Hepatocyte (in vitro differentiated cells): ENCODE results near the gene FBP1. TPM values are rescaled to one million over a fixed set of nuclear protein-coding genes. Genes with fewer than 3 reads are reported as not detected.

Source experiments
- DNase-seq: peaks from one replicate; pipeline ENCODE4 v3.0.0-alpha.2; 2016; ENCODE audit warnings: low spot score
- H2AFZ ChIP-seq: fragments of 200-600 bp; sonication (generic); 2 replicates; pipeline ENCODE4 v1.6.0; 2016; ENCODE audit warnings: antibody characterized with exemption, mild to moderate bottlenecking
- H3K27ac ChIP-seq: fragments of 200-600 bp; sonication (generic); 2 replicates; pipeline ENCODE4 v1.5.1; 2016; ENCODE audit warnings: mild to moderate bottlenecking
- H3K27me3 ChIP-seq: fragments of 200-600 bp; sonication (generic); 2 replicates; pipeline ENCODE4 v1.6.1; 2016
- H3K36me3 ChIP-seq: fragments of 200-600 bp; sonication (generic); replicated peaks from 2 replicates; pipeline ENCODE4 v1.5.1; 2016; ENCODE audit warnings: low read depth; ENCODE audit not compliant: insufficient read depth
- H3K4me1 ChIP-seq: fragments of 200-600 bp; sonication (generic); 2 replicates; pipeline ENCODE4 v1.5.1; 2016; ENCODE audit warnings: mild to moderate bottlenecking, moderate library complexity; ENCODE audit not compliant: insufficient read depth
- H3K4me2 ChIP-seq: fragments of 200-600 bp; sonication (generic); 2 replicates; pipeline ENCODE4 v1.6.0; 2016
- H3K4me3 ChIP-seq: fragments of 200-600 bp; sonication (generic); 2 replicates; pipeline ENCODE4 v1.5.1; 2016; ENCODE audit warnings: mild to moderate bottlenecking
- H3K79me2 ChIP-seq: fragments of 200-600 bp; sonication (generic); 2 replicates; pipeline ENCODE4 v1.6.0; 2017; ENCODE audit warnings: mild to moderate bottlenecking
- H3K9me2 ChIP-seq: fragments of 200-600 bp; sonication (generic); replicated peaks from 2 replicates; pipeline ENCODE4 v1.6.0; 2017; ENCODE audit warnings: mild to moderate bottlenecking; ENCODE audit not compliant: insufficient read depth
- H3K9me3 ChIP-seq: fragments of 200-600 bp; sonication (generic); 2 replicates; pipeline ENCODE4 v1.5.1; 2016; ENCODE audit warnings: low read depth, mild to moderate bottlenecking
- H4K20me1 ChIP-seq: fragments of 200-600 bp; sonication (generic); 2 replicates; pipeline ENCODE4 v1.6.0; 2016; ENCODE audit warnings: mild to moderate bottlenecking; ENCODE audit not compliant: insufficient read depth, poor library complexity, severe bottlenecking
- EZH2 ChIP-seq: fragments of 200-600 bp; sonication (generic); IDR thresholded peaks from 2 replicates; pipeline ENCODE4 v1.6.1; 2016; ENCODE audit warnings: antibody characterized with exemption, mild to moderate bottlenecking, borderline replicate concordance
- EZH2phosphoT487 ChIP-seq: fragments of 200-600 bp; sonication (generic); IDR thresholded peaks from one replicate; pipeline ENCODE4 v1.6.1; 2018; ENCODE audit warnings: antibody characterized with exemption, mild to moderate bottlenecking, low read depth, moderate library complexity; ENCODE audit not compliant: unreplicated experiment, severe bottlenecking
- WGBS: methylation state at CpG from one replicate; pipeline ENCODE4 v1.1.6; 2016; ENCODE audit warnings: low lambda C conversion rate; ENCODE audit errors: missing lambda C conversion rate; 5-methylcytosine and 5-hydroxymethylcytosine counted together
- polyA plus RNA-seq: library from polyadenylated mRNA; unstranded; fragments of >200 nt; fragmentation: Nextera tagmentation; extraction: Ambion mirVana; gene quantifications from 2 replicates; pipeline ENCODE4 v1.2.1, GENCODE V29; 2016
- total RNA-seq: library from RNA; depleted of rRNA; stranded (reverse); fragments of >200 nt; gene quantifications from 2 replicates; pipeline ENCODE4 v1.2.3, GENCODE V29; 2014
- TF ChIP-seq, protein P1 (sequence below): fragments of 200-600 bp; sonication (generic); IDR thresholded peaks from 2 replicates; pipeline ENCODE4 v1.5.1; 2016; ENCODE audit warnings: antibody characterized with exemption, mild to moderate bottlenecking; ENCODE audit not compliant: poor library complexity

FBP1 gene
- total and polyA plus RNA-seq, 2 experiments from 2014 or later, result 31.2 to 65.3 TPM

DNA sequence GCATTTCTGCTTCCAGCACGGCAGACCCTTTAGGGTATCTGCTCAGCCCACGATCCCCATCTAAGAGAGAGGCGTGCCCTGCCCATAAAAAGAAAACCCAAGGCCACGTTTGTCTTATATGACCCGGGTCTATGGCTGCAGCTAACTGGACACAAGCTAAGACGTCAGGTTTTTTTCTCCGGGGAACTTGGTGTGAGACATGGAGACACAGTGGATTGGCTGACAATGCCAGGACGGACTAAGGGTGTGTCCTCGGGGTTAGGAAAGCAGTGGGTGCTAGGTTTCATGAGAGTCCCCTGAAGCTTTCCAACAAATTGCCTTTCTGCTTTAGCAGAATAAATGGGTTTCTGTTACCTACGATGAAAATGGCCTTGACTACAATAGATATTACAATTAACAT, 38.6 kb downstream of the FBP1 start:
- Histone ChIP-seq H3K79me2 (no peaks in the 10 kb centered on the region), H3K27ac (no peak overlapping the region), H3K27me3 (no peaks in the 10 kb centered on the region), H3K4me1 (peaks cover 17% of the 10 kb centered on the region), H2AFZ (no peak overlapping the region), H3K9me3 (no peaks in the 10 kb centered on the region), H3K4me2 (no peak overlapping the region), H3K4me3 (no peak overlapping the region), H4K20me1 (no peaks in the 10 kb centered on the region), H3K9me2 (no peaks in the 10 kb centered on the region), H3K36me3 (no peaks in the 10 kb centered on the region)
- no peak for DNase-seq
- 75% methylated on average over 10 of the region's 10 CpGs for WGBS
- TF ChIP-seq EZH2phosphoT487, result no peak
- TF ChIP-seq EZH2, result no peak
- TF ChIP-seq, protein P1, sequence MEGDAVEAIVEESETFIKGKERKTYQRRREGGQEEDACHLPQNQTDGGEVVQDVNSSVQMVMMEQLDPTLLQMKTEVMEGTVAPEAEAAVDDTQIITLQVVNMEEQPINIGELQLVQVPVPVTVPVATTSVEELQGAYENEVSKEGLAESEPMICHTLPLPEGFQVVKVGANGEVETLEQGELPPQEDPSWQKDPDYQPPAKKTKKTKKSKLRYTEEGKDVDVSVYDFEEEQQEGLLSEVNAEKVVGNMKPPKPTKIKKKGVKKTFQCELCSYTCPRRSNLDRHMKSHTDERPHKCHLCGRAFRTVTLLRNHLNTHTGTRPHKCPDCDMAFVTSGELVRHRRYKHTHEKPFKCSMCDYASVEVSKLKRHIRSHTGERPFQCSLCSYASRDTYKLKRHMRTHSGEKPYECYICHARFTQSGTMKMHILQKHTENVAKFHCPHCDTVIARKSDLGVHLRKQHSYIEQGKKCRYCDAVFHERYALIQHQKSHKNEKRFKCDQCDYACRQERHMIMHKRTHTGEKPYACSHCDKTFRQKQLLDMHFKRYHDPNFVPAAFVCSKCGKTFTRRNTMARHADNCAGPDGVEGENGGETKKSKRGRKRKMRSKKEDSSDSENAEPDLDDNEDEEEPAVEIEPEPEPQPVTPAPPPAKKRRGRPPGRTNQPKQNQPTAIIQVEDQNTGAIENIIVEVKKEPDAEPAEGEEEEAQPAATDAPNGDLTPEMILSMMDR, result no peak

DNA sequence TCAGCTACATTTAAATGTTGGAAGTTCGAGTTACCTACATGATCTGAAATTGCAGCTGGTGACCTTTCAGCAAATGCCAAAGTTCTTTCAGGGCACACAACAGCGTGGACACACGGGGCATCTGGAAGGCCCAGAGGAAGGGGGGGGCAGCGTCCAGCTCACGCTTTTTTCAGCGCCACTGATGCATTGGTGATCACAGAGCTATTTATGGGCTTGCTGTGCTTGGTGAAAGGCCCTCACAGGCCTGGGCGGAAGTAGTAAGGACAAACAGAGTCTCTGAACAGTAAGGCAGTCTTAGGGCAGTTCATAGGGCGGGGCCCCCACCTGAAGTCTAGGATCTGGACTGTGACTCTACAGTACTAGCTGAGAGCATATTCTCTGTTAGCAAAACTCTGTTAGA, 39.1 kb downstream of the FBP1 start:
- no peaks in the 10 kb centered on the region for H3K9me3 ChIP-seq
- no peak overlapping the region for H3K4me2 ChIP-seq
- DNase-seq, result no peak
- TF ChIP-seq EZH2 (no peak), EZH2phosphoT487 (no peak)
- TF ChIP-seq, protein P1, result no peak
- H3K4me3 ChIP-seq, result no peak overlapping the region
- H3K27me3 ChIP-seq, result no peaks in the 10 kb centered on the region
- WGBS, result 91% methylated on average over 8 of the region's 8 CpGs
- no peak overlapping the region for H3K27ac ChIP-seq
- no peaks in the 10 kb centered on the region for H3K79me2 ChIP-seq
- no peaks in the 10 kb centered on the region for H3K9me2 ChIP-seq
- H3K36me3 ChIP-seq, result no peaks in the 10 kb centered on the region
- H3K4me1 ChIP-seq, result peaks cover 17% of the 10 kb centered on the region
- H4K20me1 ChIP-seq, result no peaks in the 10 kb centered on the region
- no peak overlapping the region for H2AFZ ChIP-seq

DNA sequence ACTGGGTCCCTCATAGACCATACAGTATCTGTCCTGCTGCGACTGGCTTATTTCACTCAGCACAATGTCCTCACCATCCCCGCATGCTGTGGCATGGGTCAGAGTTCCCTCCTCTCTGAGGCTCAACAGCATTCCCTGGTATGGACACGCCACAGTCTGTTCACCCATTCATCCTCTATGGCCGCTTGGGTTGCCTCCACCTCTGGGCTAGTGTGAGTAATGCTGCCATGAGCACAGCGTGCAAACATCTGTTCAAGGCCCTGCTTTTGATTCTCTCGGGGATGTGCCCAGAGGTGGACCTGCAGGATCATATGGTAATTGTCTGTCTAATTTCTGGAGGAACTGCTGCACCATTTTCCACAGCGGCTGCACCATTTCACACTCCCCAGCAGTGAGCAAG, 40.2 kb downstream of the FBP1 start:
- Histone ChIP-seq H3K9me3 (no peaks in the 10 kb centered on the region), H3K36me3 (no peaks in the 10 kb centered on the region), H3K9me2 (no peaks in the 10 kb centered on the region), H3K4me1 (peaks cover 8% of the 10 kb centered on the region), H3K27me3 (no peaks in the 10 kb centered on the region), H2AFZ (no peak overlapping the region), H3K4me2 (no peak overlapping the region), H3K79me2 (no peaks in the 10 kb centered on the region), H4K20me1 (no peaks in the 10 kb centered on the region), H3K4me3 (no peak overlapping the region), H3K27ac (no peak overlapping the region)
- WGBS, result 85% methylated on average over 7 of the region's 7 CpGs
- no peak for DNase-seq
- TF ChIP-seq EZH2phosphoT487 (no peak), EZH2 (no peak)
- TF ChIP-seq, protein P1, result no peak
